Smooth muscle cell (in vitro differentiated cells): ENCODE data around the gene PUS1. TPM values are rescaled to one million over a fixed set of nuclear protein-coding genes. Genes with fewer than 3 reads are reported as not detected.
A peak's percentile ranks its signal among the peaks of the same experiment; 100 is the strongest.

Source experiments
- DNase-seq: peaks from one replicate; lab custom pipeline; 2025; ENCODE audit not compliant: unreplicated experiment; lab: John Stamatoyannopoulos, UW
- H2AFZ ChIP-seq: fragments of 200-600 bp; sonication (generic); 2 replicates; pipeline ENCODE4 v1.6.0; 2016; ENCODE audit warnings: antibody characterized with exemption, low read depth, mild to moderate bottlenecking
- H3F3A ChIP-seq: fragments of 200-600 bp; sonication (generic); 2 replicates; pipeline ENCODE4 v1.6.0; 2017; ENCODE audit warnings: antibody characterized with exemption, low read depth
- H3K27ac ChIP-seq: fragments of 200-600 bp; sonication (generic); 2 replicates; pipeline ENCODE4 v1.5.1; 2016; ENCODE audit warnings: low read depth, mild to moderate bottlenecking
- H3K27me3 ChIP-seq: fragments of 200-600 bp; sonication (generic); 2 replicates; pipeline ENCODE4 v1.6.1; 2016; ENCODE audit warnings: low read depth, mild to moderate bottlenecking
- H3K36me3 ChIP-seq: fragments of 200-600 bp; sonication (generic); 2 replicates; pipeline ENCODE4 v1.5.1; 2016; ENCODE audit warnings: low read depth
- H3K4me1 ChIP-seq: fragments of 200-600 bp; sonication (generic); 2 replicates; pipeline ENCODE4 v1.5.1; 2016; ENCODE audit warnings: low read depth
- H3K4me2 ChIP-seq: fragments of 200-600 bp; sonication (generic); 2 replicates; pipeline ENCODE4 v1.6.0; 2016; ENCODE audit warnings: mild to moderate bottlenecking
- H3K4me3 ChIP-seq: fragments of 200-600 bp; sonication (generic); 2 replicates; pipeline ENCODE4 v1.5.1; 2016; ENCODE audit warnings: mild to moderate bottlenecking
- H3K79me2 ChIP-seq: fragments of 200-600 bp; sonication (generic); 2 replicates; pipeline ENCODE4 v1.6.0; 2016; ENCODE audit warnings: low read depth, mild to moderate bottlenecking
- H3K9ac ChIP-seq: fragments of 200-600 bp; sonication (generic); 2 replicates; pipeline ENCODE4 v1.6.0; 2016; ENCODE audit warnings: low read depth
- H3K9me3 ChIP-seq: fragments of 200-600 bp; sonication (generic); replicated peaks from 2 replicates; pipeline ENCODE4 v1.5.1; 2016; ENCODE audit warnings: low read depth
- H4K20me1 ChIP-seq: fragments of 200-600 bp; sonication (generic); 2 replicates; pipeline ENCODE4 v1.6.0; 2016; ENCODE audit warnings: low read depth
- CTCF ChIP-seq: fragments of 200-600 bp; sonication (generic); IDR thresholded peaks from 2 replicates; pipeline ENCODE4 v1.5.1; 2017; ENCODE audit warnings: borderline replicate concordance, mild to moderate bottlenecking, antibody characterized with exemption; ENCODE audit not compliant: insufficient read depth, poor library complexity, severe bottlenecking
- WGBS: methylation state at CpG from one replicate; pipeline ENCODE4 v1.1.7; 2016; ENCODE audit warnings: low lambda C conversion rate; 5-methylcytosine and 5-hydroxymethylcytosine counted together
- polyA plus RNA-seq: library from polyadenylated mRNA; unstranded; fragments of >200 nt; fragmentation: Nextera tagmentation; extraction: Ambion mirVana; gene quantifications from 2 replicates; pipeline ENCODE4 v1.2.1, GENCODE V29; 2016
- total RNA-seq: library from RNA; depleted of rRNA; stranded (reverse); fragments of >200 nt; gene quantifications from 2 replicates; pipeline ENCODE4 v1.2.3, GENCODE V29; 2014

The PUS1 gene
- total and polyA plus RNA-seq, 2 experiments from 2014 or later = 6.6 to 22.2 TPM

GRCh38 chr12:131989021-131989420, 59.9 kb downstream of the PUS1 start:
- Histone ChIP-seq H3K36me3 (peaks cover 2% of the 10 kb centered on the region), H3K4me2 (no peak overlapping the region), H3F3A (no peaks in the 10 kb centered on the region), H3K4me3 (no peak overlapping the region), H3K9ac (no peak overlapping the region), H3K79me2 (no peaks in the 10 kb centered on the region), H3K27me3 (no peaks in the 10 kb centered on the region), H3K27ac (no peak overlapping the region), H2AFZ (no peak overlapping the region), H3K4me1 (peaks cover 32% of the 10 kb centered on the region), H3K9me3 (no peaks in the 10 kb centered on the region), H4K20me1 (no peaks in the 10 kb centered on the region)
- TF ChIP-seq CTCF = no peak
- no peak for DNase-seq
- 95% methylated on average over 12 of the region's 12 CpGs for WGBS

GRCh38 chr12:131990066-131990979, 61.2 kb downstream of the PUS1 start:
- no peaks in the 10 kb centered on the region for H3K79me2 ChIP-seq
- no peak overlapping the region for H3K4me2 ChIP-seq
- peaks cover 2% of the 10 kb centered on the region for H3K36me3 ChIP-seq
- H3K27me3 ChIP-seq = no peaks in the 10 kb centered on the region
- H3K9me3 ChIP-seq = no peaks in the 10 kb centered on the region
- H3K4me1 ChIP-seq = peaks cover 32% of the 10 kb centered on the region
- 74% methylated on average over 24 of the region's 24 CpGs for WGBS
- H4K20me1 ChIP-seq = no peaks in the 10 kb centered on the region
- H2AFZ ChIP-seq = no peak overlapping the region
- DNase-seq = no peak
- no peak for TF ChIP-seq CTCF
- H3K4me3 ChIP-seq = no peak overlapping the region
- H3K9ac ChIP-seq = no peak overlapping the region
- H3K27ac ChIP-seq = peak overlapping the region; percentile 54
- H3F3A ChIP-seq = no peaks in the 10 kb centered on the region

- no peaks in the 10 kb centered on the region for H3K79me2 ChIP-seq
- no peaks in the 10 kb centered on the region for H4K20me1 ChIP-seq
- no peaks in the 10 kb centered on the region for H3K9me3 ChIP-seq
- peaks cover 2% of the 10 kb centered on the region for H3K36me3 ChIP-seq
- no peak overlapping the region for H3K4me2 ChIP-seq
- no peak for TF ChIP-seq CTCF
- peaks cover 32% of the 10 kb centered on the region for H3K4me1 ChIP-seq
- WGBS = 73% methylated on average over 9 of the region's 9 CpGs
- H3F3A ChIP-seq = no peaks in the 10 kb centered on the region
- peak overlapping the region; percentile 54 for H3K27ac ChIP-seq
- no peak overlapping the region for H3K4me3 ChIP-seq
- no peaks in the 10 kb centered on the region for H3K27me3 ChIP-seq
- H3K9ac ChIP-seq = no peak overlapping the region
- no peak overlapping the region for H2AFZ ChIP-seq
- no peak for DNase-seq
Observed at GRCh38 chr12:131990980-131991305, 61.9 kb downstream of the PUS1 start.

- WGBS = 71% methylated on average over 11 of the region's 11 CpGs
- no peak overlapping the region for H3K4me3 ChIP-seq
- no peak overlapping the region for H3K4me2 ChIP-seq
- H3K4me1 ChIP-seq = peaks cover 37% of the 10 kb centered on the region
- no peaks in the 10 kb centered on the region for H3K27me3 ChIP-seq
- no peaks in the 10 kb centered on the region for H4K20me1 ChIP-seq
- H3K36me3 ChIP-seq = peaks cover 2% of the 10 kb centered on the region
- no peak for DNase-seq
- no peaks in the 10 kb centered on the region for H3K9me3 ChIP-seq
- H3K79me2 ChIP-seq = no peaks in the 10 kb centered on the region
- TF ChIP-seq CTCF = no peak
- H3F3A ChIP-seq = no peaks in the 10 kb centered on the region
- no peak overlapping the region for H2AFZ ChIP-seq
- no peak overlapping the region for H3K9ac ChIP-seq
- peak overlapping the region; percentile 54 for H3K27ac ChIP-seq
Observed at GRCh38 chr12:131991816-131992430, 62.8 kb downstream of the PUS1 start.
